Cardiac fibroblast (primary cell): ENCODE data around the gene MYMK.

Experiments
- DNase-seq, 2 donors: peaks; one replicate each; pipeline versions ENCODE4 v3.0.0 to v3.0.0-alpha.2; 2010; ENCODE audit warnings: low read depth in 2 of 2
- H3K4me3 ChIP-seq, 2 donors: replicated peaks in 1 of 2; 1 replicate in 1 of 2; 2 replicates in 1 of 2; pipeline ENCODE4 v1.5.1; 2011; ENCODE audit warnings: low read depth in 2 of 2, low read length in 2 of 2, mild to moderate bottlenecking in 2 of 2, moderate library complexity in 1 of 2
- TF ChIP-seq, protein P1 (sequence below): IDR thresholded peaks from one replicate; pipeline ENCODE4 v1.5.1; 2011; ENCODE audit warnings: low read depth, mild to moderate bottlenecking, low read length, inconsistent platforms

Gene MYMK

DNA sequence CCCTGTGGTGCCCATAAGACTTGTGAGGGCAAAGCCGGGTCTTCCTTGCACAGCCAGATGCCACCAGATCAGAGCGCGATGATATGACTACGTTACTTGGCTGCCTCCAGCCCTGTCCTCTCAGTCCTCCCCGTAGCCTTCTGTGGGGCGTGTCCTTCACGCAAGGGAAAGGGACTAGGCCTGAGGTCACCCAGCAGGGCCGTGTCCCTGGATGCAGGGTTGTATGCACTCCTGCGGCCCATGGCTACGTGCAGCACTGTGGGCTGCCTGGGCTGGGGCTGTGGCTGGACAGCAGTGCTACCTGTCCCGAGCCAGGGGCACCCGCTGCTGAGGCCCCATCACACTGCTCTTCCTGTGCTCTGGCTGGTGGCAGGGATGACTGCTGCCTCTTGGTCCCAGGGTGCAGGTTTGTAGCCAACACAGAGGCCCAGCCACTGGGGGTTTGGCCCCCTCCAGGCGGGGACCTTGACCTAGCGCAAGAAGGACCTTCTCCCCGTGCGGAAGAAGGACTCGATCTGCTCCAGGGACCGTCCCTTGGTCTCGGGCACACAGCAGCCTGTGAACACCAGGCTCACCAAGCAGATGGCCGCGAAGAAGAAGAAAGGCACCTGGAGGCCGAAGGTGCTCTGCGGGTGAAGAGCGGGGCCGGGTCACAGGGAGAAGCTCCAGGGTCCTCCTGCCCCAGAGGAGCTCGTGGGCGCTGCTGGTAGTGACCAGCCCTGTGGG, 53.0 kb downstream of the MYMK start:
- no peak for DNase-seq
- no peak overlapping the region for H3K4me3 ChIP-seq
- TF ChIP-seq, protein P1, sequence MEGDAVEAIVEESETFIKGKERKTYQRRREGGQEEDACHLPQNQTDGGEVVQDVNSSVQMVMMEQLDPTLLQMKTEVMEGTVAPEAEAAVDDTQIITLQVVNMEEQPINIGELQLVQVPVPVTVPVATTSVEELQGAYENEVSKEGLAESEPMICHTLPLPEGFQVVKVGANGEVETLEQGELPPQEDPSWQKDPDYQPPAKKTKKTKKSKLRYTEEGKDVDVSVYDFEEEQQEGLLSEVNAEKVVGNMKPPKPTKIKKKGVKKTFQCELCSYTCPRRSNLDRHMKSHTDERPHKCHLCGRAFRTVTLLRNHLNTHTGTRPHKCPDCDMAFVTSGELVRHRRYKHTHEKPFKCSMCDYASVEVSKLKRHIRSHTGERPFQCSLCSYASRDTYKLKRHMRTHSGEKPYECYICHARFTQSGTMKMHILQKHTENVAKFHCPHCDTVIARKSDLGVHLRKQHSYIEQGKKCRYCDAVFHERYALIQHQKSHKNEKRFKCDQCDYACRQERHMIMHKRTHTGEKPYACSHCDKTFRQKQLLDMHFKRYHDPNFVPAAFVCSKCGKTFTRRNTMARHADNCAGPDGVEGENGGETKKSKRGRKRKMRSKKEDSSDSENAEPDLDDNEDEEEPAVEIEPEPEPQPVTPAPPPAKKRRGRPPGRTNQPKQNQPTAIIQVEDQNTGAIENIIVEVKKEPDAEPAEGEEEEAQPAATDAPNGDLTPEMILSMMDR, result no peak

- TF ChIP-seq, protein P1, result no peak
- DNase-seq, result no peak
- no peak overlapping the region for H3K4me3 ChIP-seq
Observed at GRCh38 chr9:133470988-133471387, 53.8 kb downstream of the MYMK start.

DNA sequence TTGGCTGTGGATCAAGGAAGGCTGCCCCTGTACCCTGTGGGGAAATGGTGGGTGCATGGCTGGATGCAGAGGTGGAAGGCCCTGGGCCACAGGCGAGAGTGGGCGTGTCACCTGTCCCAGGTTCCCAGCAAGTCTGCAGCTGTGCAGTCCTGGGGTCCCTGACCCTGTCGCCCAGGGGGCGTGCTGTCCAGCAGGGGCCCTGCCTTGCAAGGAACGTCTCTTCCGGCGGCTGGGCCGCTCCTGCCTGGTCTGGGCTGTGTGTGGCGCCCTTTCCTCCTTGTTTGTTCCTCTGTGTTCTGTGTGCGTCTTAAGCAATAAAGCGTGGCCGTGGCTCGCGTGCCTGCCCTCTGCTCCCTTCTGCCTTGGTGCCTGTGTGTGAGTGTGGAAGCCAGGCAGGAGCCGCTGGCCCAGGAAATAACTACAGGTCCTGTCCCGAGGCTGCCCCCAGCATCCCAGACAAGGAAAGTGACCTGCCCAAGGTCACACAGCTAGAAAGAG, 54.3 kb downstream of the MYMK start:
- DNase-seq, result no peak
- TF ChIP-seq, protein P1, result no peak
- no peak overlapping the region for H3K4me3 ChIP-seq

DNA sequence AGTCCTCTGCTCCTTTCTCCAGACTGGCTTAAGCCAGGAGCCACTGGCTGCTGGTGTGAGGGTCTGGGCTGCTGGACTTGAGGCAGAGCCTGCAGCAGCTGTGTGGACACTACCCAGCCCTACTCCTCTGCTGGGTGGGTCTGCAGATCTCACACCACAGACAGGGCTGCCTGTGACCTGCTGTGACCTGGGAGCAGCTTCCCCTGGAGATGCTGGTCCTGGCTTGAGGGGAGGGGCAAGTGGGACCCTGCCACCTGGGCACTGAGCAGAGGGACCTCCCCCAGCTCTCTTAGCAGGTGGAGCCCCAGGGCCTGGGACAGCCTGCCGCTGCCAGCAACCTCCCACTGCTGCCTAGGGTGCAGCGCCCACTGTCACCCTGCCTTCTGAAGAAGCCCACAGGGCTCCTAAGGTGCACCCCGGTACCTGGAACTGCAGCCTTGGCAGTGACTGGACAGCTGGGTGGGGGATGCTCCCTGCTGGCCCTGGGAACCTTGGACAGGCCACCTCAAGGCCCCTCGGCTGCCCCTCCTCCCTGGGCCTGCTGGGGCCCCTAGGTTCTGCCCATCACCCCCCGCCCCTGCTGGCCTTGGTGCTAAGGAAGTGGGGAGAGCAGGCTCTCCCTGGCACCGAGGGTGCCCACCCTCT, 55.9 kb downstream of the MYMK start:
- no peak for DNase-seq
- TF ChIP-seq, protein P1, result no peak
- H3K4me3 ChIP-seq, result no peak overlapping the region

- DNase-seq, result no peak
- no peak overlapping the region for H3K4me3 ChIP-seq
- TF ChIP-seq, protein P1, result no peak
Observed at GRCh38 chr9:133468374-133468773, 56.4 kb downstream of the MYMK start.

- DNase-seq, result no peak
- TF ChIP-seq, protein P1, result no peak
- no peak overlapping the region for H3K4me3 ChIP-seq
Observed at GRCh38 chr9:133467101-133467500, 57.7 kb downstream of the MYMK start.
